Liver (tissue), 9 donors: Measurements from ENCODE around the gene STAC2. TPM values are rescaled to one million over a fixed set of nuclear protein-coding genes. Genes with fewer than 3 reads are reported as not detected.

Experiments
- DNase-seq: peaks from one replicate; pipeline ENCODE4 v3.0.0-alpha.2; 2017; ENCODE audit warnings: low spot score
- H3K27ac ChIP-seq, 2 donors: one replicate each; pipeline ENCODE4 v1.7.0; 2013; ENCODE audit warnings: inconsistent platforms in 2 of 2, low read length in 2 of 2, control low read depth in 1 of 2, low read depth in 1 of 2, mild to moderate bottlenecking in 1 of 2
- H3K27me3 ChIP-seq, 4 donors: one replicate each; pipeline versions ENCODE4 v1.6.1 to v1.7.0; 2013; ENCODE audit warnings: low read length in 3 of 4, inconsistent platforms in 1 of 4, mild to moderate bottlenecking in 1 of 4, moderate library complexity in 1 of 4; ENCODE audit not compliant: control insufficient read depth in 4 of 4, insufficient read depth in 4 of 4
- H3K36me3 ChIP-seq, 4 donors: one replicate each; pipeline versions ENCODE4 v1.6.1 to v1.7.0; 2013; ENCODE audit warnings: low read length in 3 of 4, mild to moderate bottlenecking in 3 of 4, low read depth in 1 of 4, moderate library complexity in 1 of 4; ENCODE audit not compliant: control insufficient read depth in 4 of 4, insufficient read depth in 3 of 4
- H3K4me1 ChIP-seq, 4 donors: one replicate each; pipeline versions ENCODE4 v1.6.1 to v1.7.0; 2013; ENCODE audit warnings: low read length in 3 of 4, mild to moderate bottlenecking in 3 of 4, moderate library complexity in 1 of 4; ENCODE audit not compliant: control insufficient read depth in 4 of 4, insufficient read depth in 4 of 4
- H3K4me3 ChIP-seq, 3 donors: one replicate each; pipeline versions ENCODE4 v1.6.1 to v1.7.0; 2013; ENCODE audit warnings: low read length in 3 of 3, control low read depth in 1 of 3, low read depth in 1 of 3, mild to moderate bottlenecking in 1 of 3
- H3K9ac ChIP-seq, 2 donors: one replicate each; pipeline ENCODE4 v1.7.0; 2013; ENCODE audit warnings: low read length in 2 of 2, mild to moderate bottlenecking in 2 of 2, moderate library complexity in 2 of 2, control low read depth in 1 of 2, low read depth in 1 of 2
- H3K9me3 ChIP-seq, 4 donors: one replicate each; pipeline versions ENCODE4 v1.6.1 to v1.7.0; 2013; ENCODE audit warnings: low read length in 3 of 4; ENCODE audit not compliant: control insufficient read depth in 4 of 4
- EGR1 ChIP-seq, 2 donors: IDR thresholded peaks; 2 replicates each; pipeline ENCODE4 v1.6.1; 2016 to 2018; ENCODE audit warnings: antibody characterized with exemption in 2 of 2, low read depth in 2 of 2
- FOXA1 ChIP-seq: IDR thresholded peaks from 2 replicates; pipeline ENCODE4 v1.6.1; 2016; ENCODE audit warnings: antibody characterized with exemption
- FOXA2 ChIP-seq: IDR thresholded peaks from 2 replicates; pipeline ENCODE4 v1.6.1; 2016; ENCODE audit warnings: antibody characterized with exemption
- GABPA ChIP-seq, 2 donors: IDR thresholded peaks in 1 of 2; conservative IDR thresholded peaks in 1 of 2; 2 replicates each; pipeline ENCODE4 v1.6.1; 2016; ENCODE audit warnings: antibody characterized with exemption in 2 of 2, mild to moderate bottlenecking in 1 of 2, moderate library complexity in 1 of 2
- HNF4A ChIP-seq, 2 donors: conservative IDR thresholded peaks; 2 replicates each; pipeline ENCODE4 v1.6.1; 2016; ENCODE audit warnings: antibody characterized with exemption in 2 of 2, mild to moderate bottlenecking in 2 of 2
- HNF4G ChIP-seq: IDR thresholded peaks from 2 replicates; pipeline ENCODE4 v1.6.1; 2016; ENCODE audit warnings: antibody characterized with exemption
- JUND ChIP-seq, 2 donors: IDR thresholded peaks; 2 replicates each; pipeline ENCODE4 v1.6.1; 2016; ENCODE audit warnings: antibody characterized with exemption in 2 of 2
- NR2F2 ChIP-seq: IDR thresholded peaks from 2 replicates; pipeline ENCODE4 v1.6.1; 2016; ENCODE audit warnings: antibody characterized with exemption
- RAD21 ChIP-seq, 2 donors: IDR thresholded peaks; 2 replicates each; pipeline ENCODE4 v1.6.1; 2016; ENCODE audit warnings: antibody characterized with exemption in 2 of 2, mild to moderate bottlenecking in 2 of 2
- RXRA ChIP-seq, 2 donors: IDR thresholded peaks; 2 replicates each; pipeline ENCODE4 v1.6.1; 2017 to 2018; ENCODE audit warnings: antibody characterized with exemption in 2 of 2, mild to moderate bottlenecking in 1 of 2
- SP1 ChIP-seq: IDR thresholded peaks from 2 replicates; pipeline ENCODE4 v1.6.1; 2018; ENCODE audit warnings: antibody characterized with exemption, mild to moderate bottlenecking
- TAF1 ChIP-seq: conservative IDR thresholded peaks from 2 replicates; pipeline ENCODE4 v1.6.1; 2016; ENCODE audit warnings: antibody characterized with exemption, mild to moderate bottlenecking
- YY1 ChIP-seq: IDR thresholded peaks from 2 replicates; pipeline ENCODE4 v1.6.1; 2016; ENCODE audit warnings: antibody characterized with exemption, mild to moderate bottlenecking
- WGBS: extraction: QIAGEN DNeasy Blood & Tissue Kit; methylation state at CpG from one replicate; pipeline ENCODE4 v1.1.7; 2013; 5-methylcytosine and 5-hydroxymethylcytosine counted together
- polyA plus RNA-seq, 2 donors: library from polyadenylated mRNA; stranded (reverse) in 1 of 2; unstranded in 1 of 2; fragments of 200-250 nt in 1 of 2; fragments of >200 nt in 1 of 2; fragmentation: Nextera tagmentation in 1 of 2; extraction: Ambion mirVana in 1 of 2; gene quantifications; one replicate each; pipeline versions ENCODE4 v1.2.1 to v1.2.3, GENCODE V29; 2013 to 2015
- total RNA-seq, 2 donors: library from RNA; depleted of rRNA; stranded (reverse); fragments of >200 nt; gene quantifications; one replicate each; pipeline ENCODE4 v1.2.3, GENCODE V29; 2014
- TF ChIP-seq, protein P1 (sequence below): IDR thresholded peaks from 2 replicates; pipeline ENCODE4 v1.6.1; 2016; ENCODE audit warnings: antibody characterized with exemption, mild to moderate bottlenecking
- TF ChIP-seq, protein P2 (sequence below): IDR thresholded peaks from 2 replicates; pipeline ENCODE4 v1.6.1; 2016; ENCODE audit warnings: antibody characterized with exemption
- TF ChIP-seq, protein P3 (sequence below): IDR thresholded peaks from 2 replicates; pipeline ENCODE4 v1.6.1; 2016; ENCODE audit warnings: antibody characterized with exemption
- TF ChIP-seq, protein P4 (sequence below): fragments of 150-350 bp; IDR thresholded peaks from 2 replicates; pipeline ENCODE4 v1.5.1; 2017; ENCODE audit warnings: improper control_type of control experiment, low read depth, low read length; ENCODE audit not compliant: missing input control
- TF ChIP-seq, protein P5 (sequence below): IDR thresholded peaks from 2 replicates; pipeline ENCODE4 v1.6.1; 2016; ENCODE audit warnings: antibody characterized with exemption
- donor health status: healthy.
- donor health status: healthy.
- donor health status: healthy.
- donor health status: healthy.
- donor health status: healthy.

The STAC2 gene
- total and polyA plus RNA-seq, 4 donors: not detected

DNA sequence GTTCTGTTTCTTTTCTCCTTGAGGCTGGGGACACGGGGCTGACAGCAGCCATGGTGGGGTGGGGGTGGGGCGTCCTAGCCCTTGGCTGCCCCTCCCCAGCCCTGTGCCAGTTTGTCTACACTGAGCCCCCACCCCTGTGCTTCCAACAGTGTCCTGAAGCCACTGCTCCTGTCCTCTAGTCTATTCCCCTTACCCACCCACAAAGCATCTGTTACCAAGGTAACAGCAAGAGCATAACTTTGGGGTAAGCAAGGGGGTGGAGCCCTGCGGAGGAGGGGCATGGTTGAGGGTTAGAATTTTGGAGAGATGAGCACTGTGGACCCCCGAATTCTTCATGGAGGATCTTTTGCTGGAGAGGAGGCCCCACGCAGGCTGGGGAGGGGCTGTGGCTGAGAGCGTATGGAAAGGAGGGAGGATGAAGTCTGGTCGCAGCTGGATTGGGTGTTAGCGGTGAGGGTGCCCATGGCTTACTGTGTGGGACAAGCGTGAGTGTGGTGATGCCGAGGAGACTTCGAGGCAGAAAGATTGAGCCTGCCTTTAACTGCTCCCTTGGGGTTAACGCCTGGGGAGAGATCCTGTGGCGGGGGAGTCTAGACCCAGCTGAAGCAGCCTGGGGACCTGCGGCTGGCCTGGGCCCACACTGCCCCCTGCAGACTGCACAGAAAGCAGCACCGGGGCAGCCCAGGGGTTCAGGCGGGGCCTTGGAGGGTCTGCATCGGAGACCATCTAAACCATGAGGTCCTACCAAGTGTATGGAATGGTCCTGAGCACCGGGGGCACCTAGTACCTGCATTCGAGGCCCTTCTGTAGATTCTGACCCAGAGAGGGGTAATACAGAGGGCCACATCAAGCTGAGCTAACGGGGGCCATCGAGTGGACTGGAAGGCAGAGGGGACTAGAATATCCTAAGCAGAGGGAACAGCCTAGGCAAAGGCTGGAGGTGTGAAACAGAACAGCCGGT is 6.1 kb upstream of the STAC2 start:
- no peaks in the 10 kb centered on the region for H3K9me3 ChIP-seq
- no peak overlapping the region for H3K9ac ChIP-seq

DNA sequence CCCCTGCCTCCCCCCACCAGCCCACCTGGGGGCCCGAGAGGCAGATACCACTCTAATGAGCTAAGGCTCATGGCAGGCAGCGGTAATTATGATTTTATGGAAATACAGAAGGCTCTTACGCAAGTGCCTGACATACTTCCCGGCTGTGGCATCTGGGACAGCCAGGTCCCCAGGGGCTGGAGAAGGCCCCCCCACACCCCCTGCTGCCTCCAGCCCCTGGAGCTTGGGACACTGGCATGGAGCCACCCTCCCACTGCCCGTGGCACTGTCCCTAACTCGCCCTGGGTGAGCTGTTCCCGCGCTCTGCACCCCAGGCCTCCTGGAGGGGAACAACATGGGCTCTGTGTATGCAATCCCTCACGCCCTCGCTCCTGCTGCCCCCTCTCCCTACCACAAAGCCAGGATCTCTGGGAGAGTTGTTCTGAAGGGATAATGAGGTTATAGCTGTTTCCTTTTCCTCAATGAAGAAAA is 5.4 kb upstream of the STAC2 start:
- Histone ChIP-seq H3K27me3 (peaks cover 0 to 8% (median 6%) of the 10 kb centered on the region in 4 donors), H3K4me1 (peaks cover 0 to 7% (median 3%) of the 10 kb centered on the region in 4 donors), H3K9me3 (no peaks in the 10 kb centered on the region), H3K4me3 (no peak overlapping the region), H3K36me3 (no peaks in the 10 kb centered on the region), H3K27ac (no peak overlapping the region), H3K9ac (no peak overlapping the region)
- WGBS: 61% methylated on average over 10 of the region's 10 CpGs
- TF ChIP-seq EGR1 (IDR thresholded peaks at IDR 0.05; ENCODE audit: low read depth in 2 of 2): no peak
- no peak for TF ChIP-seq GABPA (IDR thresholded peaks at IDR 0.05 in 1 of 2, conservative IDR thresholded peaks at IDR 0.05 in 1 of 2)
- TF ChIP-seq FOXA1: no peak
- no peak for TF ChIP-seq NR2F2
- TF ChIP-seq HNF4A (conservative IDR thresholded peaks at IDR 0.05): no peak
- TF ChIP-seq RAD21 (IDR thresholded peaks at IDR 0.05): no peak
- no peak for TF ChIP-seq HNF4G
- TF ChIP-seq SP1: no peak
- TF ChIP-seq, protein P1, sequence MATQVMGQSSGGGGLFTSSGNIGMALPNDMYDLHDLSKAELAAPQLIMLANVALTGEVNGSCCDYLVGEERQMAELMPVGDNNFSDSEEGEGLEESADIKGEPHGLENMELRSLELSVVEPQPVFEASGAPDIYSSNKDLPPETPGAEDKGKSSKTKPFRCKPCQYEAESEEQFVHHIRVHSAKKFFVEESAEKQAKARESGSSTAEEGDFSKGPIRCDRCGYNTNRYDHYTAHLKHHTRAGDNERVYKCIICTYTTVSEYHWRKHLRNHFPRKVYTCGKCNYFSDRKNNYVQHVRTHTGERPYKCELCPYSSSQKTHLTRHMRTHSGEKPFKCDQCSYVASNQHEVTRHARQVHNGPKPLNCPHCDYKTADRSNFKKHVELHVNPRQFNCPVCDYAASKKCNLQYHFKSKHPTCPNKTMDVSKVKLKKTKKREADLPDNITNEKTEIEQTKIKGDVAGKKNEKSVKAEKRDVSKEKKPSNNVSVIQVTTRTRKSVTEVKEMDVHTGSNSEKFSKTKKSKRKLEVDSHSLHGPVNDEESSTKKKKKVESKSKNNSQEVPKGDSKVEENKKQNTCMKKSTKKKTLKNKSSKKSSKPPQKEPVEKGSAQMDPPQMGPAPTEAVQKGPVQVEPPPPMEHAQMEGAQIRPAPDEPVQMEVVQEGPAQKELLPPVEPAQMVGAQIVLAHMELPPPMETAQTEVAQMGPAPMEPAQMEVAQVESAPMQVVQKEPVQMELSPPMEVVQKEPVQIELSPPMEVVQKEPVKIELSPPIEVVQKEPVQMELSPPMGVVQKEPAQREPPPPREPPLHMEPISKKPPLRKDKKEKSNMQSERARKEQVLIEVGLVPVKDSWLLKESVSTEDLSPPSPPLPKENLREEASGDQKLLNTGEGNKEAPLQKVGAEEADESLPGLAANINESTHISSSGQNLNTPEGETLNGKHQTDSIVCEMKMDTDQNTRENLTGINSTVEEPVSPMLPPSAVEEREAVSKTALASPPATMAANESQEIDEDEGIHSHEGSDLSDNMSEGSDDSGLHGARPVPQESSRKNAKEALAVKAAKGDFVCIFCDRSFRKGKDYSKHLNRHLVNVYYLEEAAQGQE: no peak
- TF ChIP-seq, protein P2, sequence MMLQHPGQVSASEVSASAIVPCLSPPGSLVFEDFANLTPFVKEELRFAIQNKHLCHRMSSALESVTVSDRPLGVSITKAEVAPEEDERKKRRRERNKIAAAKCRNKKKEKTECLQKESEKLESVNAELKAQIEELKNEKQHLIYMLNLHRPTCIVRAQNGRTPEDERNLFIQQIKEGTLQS: no peak
- TF ChIP-seq JUND (IDR thresholded peaks at IDR 0.05): no peak
- TF ChIP-seq, protein P3, sequence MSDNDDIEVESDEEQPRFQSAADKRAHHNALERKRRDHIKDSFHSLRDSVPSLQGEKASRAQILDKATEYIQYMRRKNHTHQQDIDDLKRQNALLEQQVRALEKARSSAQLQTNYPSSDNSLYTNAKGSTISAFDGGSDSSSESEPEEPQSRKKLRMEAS: no peak
- no peak for TF ChIP-seq YY1
- TF ChIP-seq FOXA2: no peak
- TF ChIP-seq, protein P4, sequence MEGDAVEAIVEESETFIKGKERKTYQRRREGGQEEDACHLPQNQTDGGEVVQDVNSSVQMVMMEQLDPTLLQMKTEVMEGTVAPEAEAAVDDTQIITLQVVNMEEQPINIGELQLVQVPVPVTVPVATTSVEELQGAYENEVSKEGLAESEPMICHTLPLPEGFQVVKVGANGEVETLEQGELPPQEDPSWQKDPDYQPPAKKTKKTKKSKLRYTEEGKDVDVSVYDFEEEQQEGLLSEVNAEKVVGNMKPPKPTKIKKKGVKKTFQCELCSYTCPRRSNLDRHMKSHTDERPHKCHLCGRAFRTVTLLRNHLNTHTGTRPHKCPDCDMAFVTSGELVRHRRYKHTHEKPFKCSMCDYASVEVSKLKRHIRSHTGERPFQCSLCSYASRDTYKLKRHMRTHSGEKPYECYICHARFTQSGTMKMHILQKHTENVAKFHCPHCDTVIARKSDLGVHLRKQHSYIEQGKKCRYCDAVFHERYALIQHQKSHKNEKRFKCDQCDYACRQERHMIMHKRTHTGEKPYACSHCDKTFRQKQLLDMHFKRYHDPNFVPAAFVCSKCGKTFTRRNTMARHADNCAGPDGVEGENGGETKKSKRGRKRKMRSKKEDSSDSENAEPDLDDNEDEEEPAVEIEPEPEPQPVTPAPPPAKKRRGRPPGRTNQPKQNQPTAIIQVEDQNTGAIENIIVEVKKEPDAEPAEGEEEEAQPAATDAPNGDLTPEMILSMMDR: no peak
- TF ChIP-seq, protein P5, sequence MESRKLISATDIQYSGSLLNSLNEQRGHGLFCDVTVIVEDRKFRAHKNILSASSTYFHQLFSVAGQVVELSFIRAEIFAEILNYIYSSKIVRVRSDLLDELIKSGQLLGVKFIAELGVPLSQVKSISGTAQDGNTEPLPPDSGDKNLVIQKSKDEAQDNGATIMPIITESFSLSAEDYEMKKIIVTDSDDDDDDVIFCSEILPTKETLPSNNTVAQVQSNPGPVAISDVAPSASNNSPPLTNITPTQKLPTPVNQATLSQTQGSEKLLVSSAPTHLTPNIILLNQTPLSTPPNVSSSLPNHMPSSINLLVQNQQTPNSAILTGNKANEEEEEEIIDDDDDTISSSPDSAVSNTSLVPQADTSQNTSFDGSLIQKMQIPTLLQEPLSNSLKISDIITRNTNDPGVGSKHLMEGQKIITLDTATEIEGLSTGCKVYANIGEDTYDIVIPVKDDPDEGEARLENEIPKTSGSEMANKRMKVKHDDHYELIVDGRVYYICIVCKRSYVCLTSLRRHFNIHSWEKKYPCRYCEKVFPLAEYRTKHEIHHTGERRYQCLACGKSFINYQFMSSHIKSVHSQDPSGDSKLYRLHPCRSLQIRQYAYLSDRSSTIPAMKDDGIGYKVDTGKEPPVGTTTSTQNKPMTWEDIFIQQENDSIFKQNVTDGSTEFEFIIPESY: no peak
- TF ChIP-seq TAF1: no peak
- no peak for TF ChIP-seq RXRA (IDR thresholded peaks at IDR 0.05)
- no peak for DNase-seq

More for the DNA sequence above, 6.1 kb upstream of the STAC2 start:
- Histone ChIP-seq H3K27ac (no peak overlapping the region), H3K4me1 (peaks cover 0 to 7% (median 2%) of the 10 kb centered on the region in 4 donors), H3K36me3 (no peaks in the 10 kb centered on the region), H3K4me3 (no peak overlapping the region), H3K27me3 (peaks cover 0 to 6% (median 5%) of the 10 kb centered on the region in 4 donors)
- WGBS: 16% methylated on average over 22 of the region's 22 CpGs
- TF ChIP-seq JUND (IDR thresholded peaks at IDR 0.05) (no peak), TAF1 (no peak), FOXA2 (no peak), RXRA (IDR thresholded peaks at IDR 0.05) (no peak), EGR1 (IDR thresholded peaks at IDR 0.05; ENCODE audit: low read depth in 2 of 2) (no peak), RAD21 (IDR thresholded peaks at IDR 0.05) (peak; percentile 59 to 75)
- TF ChIP-seq, protein P4: peak; percentile 46
- peak; percentile 48 for DNase-seq
